Stimulated activated CD4-positive, alpha-beta T cell treated with anti-CD3 and anti-CD28 coated beads, Interleukin-1b, Interleukin-23, amount 100 ng/mL, for 1 hour (primary cell): ENCODE measurements around the gene KCNJ13.

Experiments
- DNase-seq, 2 donors: peaks; one replicate each; pipeline ENCODE4 v3.0.0-alpha.2; 2020; ENCODE audit warnings: low read depth in 2 of 2

KCNJ13 gene

DNA sequence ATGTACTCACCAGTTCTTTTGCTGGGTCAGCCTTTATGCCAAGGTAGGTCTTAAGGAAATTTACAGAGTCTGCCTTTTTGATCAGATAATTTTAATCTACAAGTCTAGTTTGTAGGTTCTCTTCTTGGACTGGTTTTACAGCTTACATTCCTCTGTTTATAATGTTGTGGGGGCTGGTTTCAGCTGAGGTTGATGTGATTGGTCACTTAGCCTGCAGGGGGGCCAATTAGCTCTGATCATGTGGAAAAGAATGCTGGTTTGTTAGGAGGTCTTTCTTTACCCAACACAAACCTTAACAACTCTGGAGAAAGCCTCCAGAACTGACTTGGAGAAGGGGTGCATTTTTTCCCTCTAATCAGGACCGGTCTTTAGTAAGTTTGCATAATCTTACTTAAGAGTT, at the start of gene KCNJ13:
KCNJ13 (minus strand) TSS at position 131 of the 400 bp plus-strand sequence. CDS start 5,203 bp downstream, outside the sequence.
- DNase-seq, result no peak

DNA sequence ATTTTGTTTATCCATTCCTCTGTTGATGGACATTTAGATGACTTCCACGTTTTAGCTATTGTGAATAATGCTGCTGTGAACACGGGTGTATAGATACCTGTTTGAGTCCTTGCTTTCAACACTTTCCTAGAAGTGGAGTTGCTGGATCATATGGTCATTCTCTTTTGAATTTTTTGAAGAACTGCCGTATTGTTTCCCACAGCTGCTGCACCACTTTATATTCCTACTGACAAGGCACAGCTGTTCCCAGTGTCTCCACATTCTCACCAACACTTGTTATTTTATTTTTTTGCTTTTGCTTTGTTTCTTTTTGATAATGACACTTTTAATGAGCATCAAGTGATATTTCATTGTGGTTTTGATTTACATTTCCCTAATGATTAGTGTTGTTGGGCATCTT, 41.4 kb upstream of the KCNJ13 start:
- DNase-seq, result no peak

DNA sequence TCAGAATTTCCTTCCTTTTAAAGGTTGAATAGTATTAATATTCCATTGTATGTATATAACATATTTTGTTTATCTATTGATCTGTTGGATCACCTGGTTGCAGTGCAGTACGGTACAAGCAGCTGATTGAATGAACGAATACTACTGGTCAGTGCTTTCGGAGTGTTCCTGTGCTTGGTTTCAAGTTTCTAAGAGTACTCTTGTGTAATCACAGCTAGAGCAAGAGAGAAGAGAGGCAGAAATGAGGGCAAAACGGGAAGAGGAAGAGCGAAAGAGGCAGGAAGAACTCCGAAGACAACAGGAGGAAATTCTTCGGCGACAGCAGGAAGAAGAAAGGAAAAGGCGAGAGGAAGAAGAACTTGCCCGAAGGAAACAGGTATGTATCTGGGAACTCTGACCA, 40.3 kb upstream of the KCNJ13 start:
- no peak for DNase-seq

DNA sequence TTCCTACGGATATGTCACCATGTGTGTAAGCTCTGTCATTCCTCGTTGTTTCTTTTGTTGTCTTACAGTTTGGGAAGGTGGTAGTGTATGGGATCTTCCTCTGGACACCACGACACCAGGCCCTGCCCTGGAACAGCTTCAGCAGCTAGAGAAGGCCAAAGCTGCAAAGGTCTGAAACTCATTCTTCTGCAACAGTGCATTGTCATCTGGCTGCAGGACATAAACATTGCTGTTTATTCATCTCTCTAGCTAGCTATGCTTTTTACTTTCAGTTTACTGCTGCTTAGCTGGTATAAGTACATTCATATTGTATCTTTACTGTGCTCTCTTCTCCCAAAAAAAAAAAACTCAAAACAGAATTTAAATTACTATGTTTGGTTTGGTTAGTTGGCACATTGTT, 39.2 kb upstream of the KCNJ13 start:
- no peak for DNase-seq

DNA sequence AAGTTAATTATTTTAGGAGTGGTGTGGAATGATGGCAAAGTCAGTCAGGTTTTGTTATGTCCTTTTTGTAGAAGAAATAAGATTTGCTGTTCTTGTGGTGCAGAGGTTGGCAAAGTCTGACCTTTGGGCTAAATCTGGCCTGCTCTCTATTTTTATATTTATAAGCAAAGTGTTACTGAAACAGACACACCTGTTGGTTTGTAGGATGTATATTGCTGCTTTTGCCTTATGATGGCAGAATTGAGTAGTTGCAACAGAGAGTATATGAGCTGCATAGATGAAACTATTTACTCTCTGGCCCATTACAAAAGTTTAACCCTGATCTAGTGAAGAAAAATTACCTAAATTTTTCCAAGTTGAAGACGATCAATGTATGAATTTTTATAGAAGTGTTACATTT, 34.1 kb upstream of the KCNJ13 start:
- DNase-seq, result no peak

DNA sequence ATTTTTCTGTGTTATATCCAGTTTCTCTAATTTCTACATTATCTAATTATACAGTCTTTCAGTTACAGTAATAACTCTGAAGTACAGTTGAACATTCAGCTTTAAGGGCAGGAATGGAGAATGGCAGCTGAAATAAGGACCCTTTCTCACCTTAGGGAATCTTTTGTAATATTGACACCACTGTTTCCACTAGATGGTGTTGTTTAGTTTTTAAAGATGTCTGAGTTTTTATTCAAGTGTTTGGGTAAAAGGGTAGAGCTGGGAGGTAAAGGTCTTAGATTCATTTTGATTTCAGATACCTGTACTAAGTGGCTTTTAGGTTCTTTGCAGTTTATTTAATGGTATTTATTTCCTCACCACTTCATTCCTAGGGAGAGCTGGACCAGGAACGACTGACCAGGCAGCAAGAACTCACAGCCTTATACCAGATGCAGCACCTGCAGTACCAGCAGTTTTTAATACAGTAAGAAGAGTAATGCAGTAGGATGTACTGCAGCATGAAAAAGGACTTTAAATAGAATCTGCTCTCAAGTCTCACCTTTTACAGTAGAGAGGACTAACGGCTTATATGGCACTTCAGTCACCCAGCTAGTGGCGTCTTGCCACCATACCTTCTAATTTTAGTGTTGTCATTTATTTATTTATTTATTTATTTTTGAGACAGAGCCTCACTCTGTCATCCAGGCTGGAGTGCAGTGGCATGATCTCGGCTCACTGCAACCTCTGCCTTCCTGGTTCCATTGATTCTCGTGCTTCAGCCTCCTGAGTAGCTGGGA, 33.2 kb upstream of the KCNJ13 start:
- no peak for DNase-seq

DNA sequence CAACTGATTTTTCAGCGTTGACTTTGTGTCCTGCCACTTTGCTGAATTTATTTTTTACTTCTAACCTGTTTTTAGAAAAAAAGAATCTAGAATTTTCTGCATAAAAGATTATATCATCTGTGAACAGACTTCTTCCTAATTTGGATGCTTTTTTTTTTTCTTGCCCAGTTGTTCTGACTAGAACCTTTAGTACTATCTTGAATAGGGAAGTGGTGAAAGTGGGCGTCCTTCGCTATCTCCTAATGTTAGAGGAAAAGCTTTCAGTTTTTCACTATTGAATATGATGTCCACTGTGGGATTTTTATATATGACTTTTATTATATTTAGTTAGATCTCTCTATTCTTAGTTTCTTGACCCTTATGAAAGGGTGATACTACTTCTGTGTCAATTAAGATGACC, 25.7 kb upstream of the KCNJ13 start:
- DNase-seq, result no peak

DNA sequence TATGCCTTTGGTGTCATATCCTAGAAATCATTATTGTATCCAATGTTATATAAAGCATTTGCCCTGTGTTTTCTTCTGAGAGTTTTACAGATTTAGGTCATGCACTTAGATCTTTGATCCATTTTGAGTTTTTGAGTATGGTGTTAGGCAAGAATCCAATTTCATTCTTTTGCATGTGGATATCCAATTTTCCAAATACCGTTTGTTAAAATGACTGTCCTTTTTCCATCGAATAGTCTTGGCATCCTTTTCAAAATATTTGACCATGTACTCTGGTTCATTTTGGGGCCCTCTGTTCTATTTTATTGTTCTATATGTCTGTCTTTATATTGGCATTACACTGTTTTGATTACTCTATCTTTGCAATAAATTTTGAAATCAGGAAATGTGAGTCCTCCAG, 23.8 kb upstream of the KCNJ13 start:
- DNase-seq, result no peak

DNA sequence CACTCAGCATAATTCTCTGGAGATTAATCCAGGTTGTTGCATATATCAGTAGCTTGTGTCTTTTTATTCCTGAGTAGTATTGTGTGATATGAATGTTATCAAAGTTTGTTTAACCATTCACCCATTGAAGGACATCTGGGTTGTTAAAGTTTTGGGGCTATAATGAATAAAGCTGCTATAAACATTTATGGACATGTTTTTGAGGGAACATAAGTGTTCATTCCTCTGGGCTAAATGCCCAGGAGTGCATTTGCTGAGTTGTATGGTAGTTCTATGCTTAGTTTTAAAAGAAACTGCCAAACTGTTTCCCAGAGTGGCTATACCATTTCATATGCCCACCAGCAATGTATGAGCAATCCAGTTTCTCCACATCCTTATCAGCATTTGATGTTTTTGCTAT, 21.8 kb upstream of the KCNJ13 start:
- no peak for DNase-seq

DNA sequence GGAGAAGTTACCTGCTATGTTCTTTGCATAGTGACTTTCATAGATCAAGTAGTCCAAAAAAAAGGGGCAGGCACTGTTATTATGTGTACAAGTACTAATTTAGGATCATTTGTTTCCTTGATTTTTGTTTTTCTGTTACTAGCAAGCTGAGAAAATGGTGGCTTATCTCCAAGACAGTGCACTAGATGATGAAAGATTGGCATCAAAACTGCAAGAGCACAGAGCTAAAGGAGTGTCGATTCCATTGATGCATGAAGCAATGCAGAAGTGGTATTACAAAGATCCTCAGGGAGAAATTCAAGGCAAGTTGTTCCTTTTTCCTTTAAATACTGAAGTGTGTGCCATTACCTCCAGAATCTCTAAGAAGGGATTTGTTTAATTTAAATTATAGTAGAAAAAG, 19.6 kb upstream of the KCNJ13 start:
- no peak for DNase-seq

DNA sequence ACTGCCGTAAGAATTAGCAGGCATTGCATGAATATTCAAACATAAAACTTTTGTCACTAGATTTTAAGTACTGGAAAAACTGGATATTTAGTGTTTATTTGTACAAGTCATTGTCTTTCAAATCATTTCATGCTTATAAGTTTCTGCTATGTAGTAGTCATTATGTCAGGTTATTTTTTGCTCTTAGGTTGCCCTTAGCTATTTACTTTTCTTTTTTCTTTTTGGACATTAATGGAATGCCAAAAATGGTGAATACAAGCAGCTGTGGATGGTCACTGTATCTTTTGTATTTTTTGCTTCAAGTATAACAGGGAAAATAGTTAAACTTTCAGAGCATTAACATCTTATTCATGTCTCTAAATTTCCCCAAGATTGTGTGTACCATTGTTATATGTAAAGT, 18.6 kb upstream of the KCNJ13 start:
- DNase-seq, result no peak

DNA sequence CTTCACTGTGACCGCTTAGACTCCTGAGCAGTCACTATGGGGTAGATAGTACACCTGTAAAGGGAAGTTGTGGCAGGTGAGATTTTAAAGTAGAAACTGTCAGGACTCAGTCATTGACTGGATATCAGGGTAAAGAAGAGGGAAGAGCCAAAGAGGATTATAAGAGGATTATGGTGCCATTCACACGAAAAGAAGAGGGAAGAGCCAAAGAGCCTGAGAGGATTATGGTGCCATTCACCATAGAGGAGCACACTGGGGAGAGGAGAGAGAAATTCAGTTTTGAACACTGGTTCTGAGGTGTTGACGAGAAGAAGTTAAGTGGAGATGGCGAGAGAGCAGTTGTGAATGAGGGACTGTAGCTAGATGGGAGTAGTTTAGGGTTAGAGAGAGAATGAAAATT, 16.9 kb upstream of the KCNJ13 start:
- no peak for DNase-seq

DNA sequence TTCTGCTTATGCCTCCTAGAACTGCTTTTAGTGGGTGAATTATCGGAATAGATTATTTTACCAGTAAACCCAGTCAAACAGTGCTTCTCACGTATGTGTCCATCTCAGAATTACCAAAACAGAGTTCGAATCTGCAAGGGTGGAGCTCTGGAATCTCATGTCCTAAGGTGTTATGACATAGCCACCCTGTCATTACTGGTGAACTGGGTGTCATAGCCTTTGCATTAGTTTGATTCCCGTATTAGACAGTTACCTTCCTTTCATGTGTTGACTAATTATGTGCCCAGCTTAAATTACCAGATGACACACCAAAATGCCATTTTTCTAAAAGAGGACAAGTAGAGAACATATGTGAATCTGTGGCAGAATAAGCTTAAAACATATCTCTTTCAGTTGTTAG, 15.2 kb upstream of the KCNJ13 start:
- DNase-seq, result no peak

DNA sequence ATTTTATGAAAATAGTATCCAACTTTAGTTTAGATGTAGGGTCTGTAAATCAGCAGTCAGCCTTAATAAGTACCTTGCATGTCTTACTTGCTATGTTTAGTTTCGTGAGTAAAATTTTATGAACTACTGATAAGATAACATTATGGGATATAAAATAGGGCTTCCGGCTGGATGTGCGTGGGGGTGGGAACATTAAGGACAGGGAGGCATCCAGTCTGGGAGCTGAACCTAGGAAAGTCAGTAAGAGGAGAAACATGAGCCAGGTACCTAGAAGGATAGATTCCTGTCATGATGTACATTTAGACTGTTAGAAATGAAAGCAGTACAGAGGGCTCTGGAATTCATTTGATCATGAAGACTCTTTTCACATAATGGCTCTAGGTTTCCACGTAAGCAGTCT, 12.7 kb upstream of the KCNJ13 start:
- no peak for DNase-seq

DNA sequence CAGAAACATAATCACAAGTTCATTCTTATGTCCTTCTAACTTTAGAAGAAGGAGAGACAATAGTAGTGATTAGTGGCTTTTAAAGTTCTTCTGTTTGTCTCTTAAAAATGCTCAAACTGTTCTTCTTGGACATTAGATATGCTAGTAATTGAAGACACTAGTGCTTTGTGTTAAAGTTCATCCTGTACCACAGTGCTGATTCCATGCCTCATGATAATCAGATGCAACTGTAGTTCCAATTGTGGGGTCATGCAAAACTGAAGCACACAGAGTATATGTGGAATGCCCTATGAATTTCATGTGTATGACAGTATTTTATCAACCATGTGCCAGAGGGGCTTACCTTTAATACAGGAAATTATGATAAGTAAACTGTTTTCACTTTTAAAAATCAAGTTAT, 11.4 kb upstream of the KCNJ13 start:
- DNase-seq, result no peak

DNA sequence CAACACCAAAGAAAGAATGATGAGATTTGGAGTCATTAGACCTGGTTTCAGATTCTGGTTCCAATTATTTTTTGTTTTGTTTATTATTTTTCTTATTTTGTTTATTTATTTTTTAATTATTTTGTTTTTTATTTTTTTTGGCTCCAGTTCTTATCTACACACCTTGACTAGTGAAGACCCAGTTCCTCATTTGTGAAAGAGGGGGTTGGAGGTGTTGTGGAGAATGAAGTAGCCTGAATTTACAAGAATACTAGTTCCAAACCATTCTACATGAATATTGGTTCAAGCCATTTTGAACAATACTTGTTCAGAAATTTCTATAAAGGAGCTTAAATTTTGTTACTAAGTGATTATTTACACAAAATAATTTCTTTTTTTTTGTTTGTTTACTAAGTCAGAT, 6.9 kb upstream of the KCNJ13 start:
- no peak for DNase-seq

DNA sequence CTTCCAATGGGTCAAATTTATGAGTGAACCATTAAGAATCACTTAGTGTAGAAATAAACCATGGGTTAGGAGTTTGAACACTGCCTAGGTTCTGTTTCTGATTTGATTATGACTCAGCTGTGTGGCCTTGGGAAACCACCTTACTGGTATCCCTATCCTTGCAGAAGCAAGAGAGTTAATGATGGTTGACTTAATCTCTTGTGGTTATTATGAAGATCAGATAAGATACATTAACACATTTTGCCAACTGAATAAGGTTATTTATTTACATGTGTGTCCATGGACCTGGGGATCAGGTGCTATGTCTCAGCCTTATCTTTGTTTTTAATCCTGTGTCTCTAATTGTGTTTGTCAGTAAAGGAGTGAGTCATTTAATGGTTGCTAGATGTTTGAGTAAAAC, 5.4 kb upstream of the KCNJ13 start:
- DNase-seq, result no peak

DNA sequence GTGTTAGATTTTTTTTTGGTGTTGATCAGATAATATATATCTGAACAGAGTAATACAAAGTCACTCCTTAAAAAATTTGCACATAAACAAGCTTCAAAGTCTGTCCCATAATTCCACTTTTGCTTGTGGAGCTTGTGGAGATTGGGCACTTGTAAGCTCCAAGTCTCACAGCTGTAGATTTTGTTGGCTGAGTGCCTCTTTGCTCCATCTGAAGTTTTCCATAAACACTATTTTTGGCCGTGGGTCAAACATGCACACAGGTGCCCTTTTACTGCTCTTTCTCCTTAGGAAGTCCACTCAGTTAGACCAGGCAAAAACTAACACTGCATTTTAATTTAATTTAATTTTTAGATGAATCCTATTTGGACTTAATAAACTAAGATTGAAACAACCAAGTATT, 3.6 kb upstream of the KCNJ13 start:
- no peak for DNase-seq

DNA sequence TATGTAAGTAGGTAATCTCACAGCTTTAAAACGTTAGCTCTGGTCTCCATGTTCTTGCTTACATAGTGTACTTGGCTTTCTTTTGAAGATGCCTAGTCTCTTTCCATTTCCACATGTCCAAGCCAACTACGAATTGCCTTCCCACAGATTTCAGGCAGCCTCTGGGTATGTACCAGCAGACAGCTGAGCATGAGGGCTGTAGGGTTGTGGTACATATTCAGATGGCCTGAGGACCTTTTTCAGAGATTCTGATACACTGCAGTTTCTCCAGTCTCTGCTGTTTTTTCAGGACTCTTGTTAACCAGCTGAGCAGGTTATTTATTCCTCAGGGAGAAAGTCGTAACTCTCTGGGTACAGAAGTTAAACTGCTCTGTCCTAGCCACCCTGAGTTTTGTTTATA, 3.1 kb upstream of the KCNJ13 start:
- no peak for DNase-seq

DNA sequence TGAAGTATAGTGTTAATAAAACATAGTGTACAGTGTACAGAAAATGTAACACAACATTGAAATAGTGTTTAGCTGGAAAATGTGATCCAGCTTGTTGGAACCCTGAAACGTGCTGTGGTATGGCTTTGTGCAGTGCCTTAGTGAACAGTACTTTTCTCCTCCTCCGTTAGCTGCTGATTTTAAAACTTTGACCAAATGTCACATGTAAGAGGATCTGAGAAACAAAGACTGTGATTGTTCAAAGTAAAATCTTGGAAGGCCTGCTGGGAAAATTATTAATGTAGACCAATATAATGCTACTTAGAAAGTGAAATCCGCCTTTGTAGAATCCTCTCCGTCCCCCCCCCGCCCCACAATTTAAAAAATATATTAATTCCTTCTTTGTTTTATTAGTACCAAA, 911 bp upstream of the KCNJ13 start:
- DNase-seq, result no peak

DNA sequence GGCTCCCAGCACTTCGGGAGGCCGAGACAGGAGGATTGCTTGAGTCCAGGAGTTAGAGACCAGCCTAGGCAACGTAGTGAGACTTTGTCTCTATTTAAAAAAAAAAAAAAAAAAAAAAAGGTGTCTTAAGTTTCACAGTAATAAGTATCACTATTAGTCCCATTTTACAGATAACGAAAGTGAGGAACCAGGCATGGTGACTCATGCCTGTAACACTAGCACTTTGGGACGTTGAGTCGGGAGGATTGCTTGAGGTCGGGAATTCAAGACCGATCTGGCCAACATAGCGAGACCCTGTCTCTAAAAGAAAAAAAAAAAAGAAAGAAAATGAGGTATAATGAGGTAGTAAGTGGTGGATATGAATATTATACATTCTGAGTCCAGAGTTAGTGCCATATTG, 2.5 kb downstream of the KCNJ13 start:
- no peak for DNase-seq

DNA sequence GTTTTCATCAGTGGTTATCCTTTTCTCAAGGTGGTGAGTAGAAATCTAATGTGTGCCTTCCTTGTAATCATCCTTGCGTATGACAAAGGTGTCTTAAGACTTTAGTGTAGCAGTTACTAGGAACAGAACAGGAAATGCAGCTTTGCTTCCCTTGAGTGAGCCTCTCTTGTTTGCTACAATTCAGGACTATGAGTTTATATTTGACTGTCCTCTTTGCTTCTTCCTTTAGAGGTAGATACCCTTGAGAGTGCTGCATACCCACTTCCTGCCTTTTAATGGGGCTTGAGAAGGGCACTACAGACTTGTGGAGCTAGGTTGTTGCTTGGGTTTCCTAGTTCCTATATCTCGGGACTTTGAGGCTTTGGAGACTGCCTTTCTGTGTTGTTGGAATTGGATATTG, 3.8 kb downstream of the KCNJ13 start:
- DNase-seq, result no peak

DNA sequence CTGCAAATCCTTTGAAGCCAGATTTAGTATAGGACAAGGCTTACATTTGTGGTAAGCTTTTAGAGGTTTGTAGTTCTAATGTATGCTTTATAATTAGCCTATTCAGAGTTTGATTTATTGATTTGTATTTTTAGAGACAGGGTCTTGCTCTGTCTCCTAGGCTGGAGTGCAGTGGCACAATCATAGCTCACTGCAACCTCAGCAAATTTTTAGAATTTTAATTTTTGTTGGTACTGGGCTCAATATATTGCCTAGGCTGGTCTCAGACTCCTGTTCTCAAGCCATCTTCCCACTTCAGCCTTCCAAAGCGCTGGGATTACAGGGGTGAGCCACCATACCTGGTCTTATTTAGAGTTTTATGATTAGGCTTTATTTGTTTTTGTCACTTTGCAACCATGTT, 4.5 kb downstream of the KCNJ13 start:
- no peak for DNase-seq

DNA sequence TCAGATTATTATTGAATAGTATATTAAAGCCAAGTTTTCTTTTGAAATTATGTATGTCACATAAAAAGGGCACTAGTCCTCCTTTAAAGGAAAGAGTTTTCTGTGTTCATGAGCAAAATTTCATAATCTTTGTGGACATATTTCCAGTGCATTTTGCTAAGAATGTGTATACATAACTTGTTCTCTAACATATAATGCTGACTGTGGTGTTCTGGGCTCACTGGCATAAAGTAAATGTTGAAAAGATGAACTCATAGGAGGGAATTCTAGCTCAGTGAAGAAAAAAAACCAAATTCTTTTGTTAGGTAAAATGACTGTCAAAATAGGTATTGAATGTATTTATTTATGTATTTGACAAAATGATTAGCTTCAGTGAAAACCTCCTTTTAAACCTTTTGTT, 6.2 kb downstream of the KCNJ13 start:
- DNase-seq, result no peak
